Hindlimb muscle (tissue), 1 donor: Measurements from ENCODE around the gene KLF3. TPM values are rescaled to one million over a fixed set of nuclear protein-coding genes. Genes with fewer than 3 reads are reported as not detected.
A peak's percentile ranks its signal among the peaks of the same experiment; 100 is the strongest.

ENCODE experiments used
- DNase-seq: peaks from one replicate; pipeline ENCODE4 v3.0.0-alpha.2; 2013
- polyA plus RNA-seq: library from polyadenylated mRNA; unstranded; fragments of 120-200 nt; gene quantifications from one replicate; pipeline ENCODE4 v1.2.1, GENCODE V29; 2013; ENCODE audit not compliant: insufficient read length

Gene KLF3
- polyA plus RNA-seq, 1 donor, result 34.0 TPM

- no peak for DNase-seq
Observed at GRCh38 chr4:38674258-38675144, 10.5 kb downstream of the KLF3 start.

- DNase-seq, result peak; percentile 86
Observed at GRCh38 chr4:38675146-38676121, 11.4 kb downstream of the KLF3 start.

- no peak for DNase-seq
Observed at GRCh38 chr4:38676986-38677385, 13.0 kb downstream of the KLF3 start.

- DNase-seq, result no peak
Observed at GRCh38 chr4:38677441-38677840, 13.4 kb downstream of the KLF3 start.

GRCh38 chr4:38678078-38678477 is 14.1 kb downstream of the KLF3 start:
- no peak for DNase-seq

GRCh38 chr4:38679921-38680320 is 15.9 kb downstream of the KLF3 start:
- no peak for DNase-seq

GRCh38 chr4:38681281-38681991 is 17.4 kb downstream of the KLF3 start:
- peak; percentile 86 for DNase-seq

- no peak for DNase-seq
Observed at GRCh38 chr4:38682336-38682735, 18.3 kb downstream of the KLF3 start.

- no peak for DNase-seq
Observed at GRCh38 chr4:38683276-38683675, 19.3 kb downstream of the KLF3 start.

- DNase-seq, result no peak
Observed at GRCh38 chr4:38684271-38684670, 20.3 kb downstream of the KLF3 start.

- peak; percentile 73 for DNase-seq
Observed at GRCh38 chr4:38684951-38685844, 21.2 kb downstream of the KLF3 start.

GRCh38 chr4:38686682-38687081 is 22.7 kb downstream of the KLF3 start:
- DNase-seq, result no peak

GRCh38 chr4:38687571-38688011 is 23.6 kb downstream of the KLF3 start:
- no peak for DNase-seq

- DNase-seq, result no peak
Observed at GRCh38 chr4:38688676-38689355, 24.8 kb downstream of the KLF3 start.

- no peak for DNase-seq
Observed at GRCh38 chr4:38691251-38692008, 27.4 kb downstream of the KLF3 start.

GRCh38 chr4:38692421-38692820 is 28.4 kb downstream of the KLF3 start:
- DNase-seq, result no peak

GRCh38 chr4:38693569-38693968 is 29.6 kb downstream of the KLF3 start:
- no peak for DNase-seq

- DNase-seq, result no peak
Observed at GRCh38 chr4:38694330-38694729, 30.3 kb downstream of the KLF3 start.

- no peak for DNase-seq
Observed at GRCh38 chr4:38695809-38696208, 31.8 kb downstream of the KLF3 start.

- no peak for DNase-seq
Observed at GRCh38 chr4:38696697-38697096, 32.7 kb downstream of the KLF3 start.
